NB4 (cell line): ENCODE measurements around the gene C1QTNF6.

Experiments used
- POLR2A ChIP-seq: IDR thresholded peaks from 2 replicates; pipeline ENCODE4 v1.6.1; 2011; ENCODE audit warnings: mild to moderate bottlenecking; ENCODE audit not compliant: insufficient read length; ENCODE audit errors: extremely low read depth
- TF ChIP-seq, protein P1 (sequence below): IDR thresholded peaks from one replicate; pipeline ENCODE4 v1.5.1; 2012; ENCODE audit warnings: low read depth, low read length
- TF ChIP-seq, protein P2 (sequence below): IDR thresholded peaks from 2 replicates; pipeline ENCODE4 v1.6.1; 2011; ENCODE audit warnings: low read depth, low read length

DNA sequence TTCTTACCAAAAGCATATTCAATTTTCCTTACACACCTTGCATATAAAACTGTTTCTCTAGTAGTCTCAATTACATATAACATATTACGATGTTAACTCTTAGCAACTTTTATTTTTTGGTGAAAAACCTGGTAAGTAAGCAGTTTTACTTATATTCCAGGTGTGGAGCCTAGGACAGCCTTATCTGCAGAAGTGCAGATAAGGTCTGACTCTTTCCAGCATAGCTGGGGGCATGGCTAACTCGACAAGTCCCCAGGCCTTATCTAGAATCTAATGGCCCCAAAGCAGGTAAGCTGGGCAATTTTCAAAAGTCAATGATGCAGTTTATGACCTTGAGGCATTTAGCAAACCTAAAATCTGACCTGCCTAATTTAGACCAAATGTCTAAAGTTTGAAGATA, 4.2 kb upstream of the C1QTNF6 start:
- TF ChIP-seq POLR2A = no peak
- TF ChIP-seq, protein P1, sequence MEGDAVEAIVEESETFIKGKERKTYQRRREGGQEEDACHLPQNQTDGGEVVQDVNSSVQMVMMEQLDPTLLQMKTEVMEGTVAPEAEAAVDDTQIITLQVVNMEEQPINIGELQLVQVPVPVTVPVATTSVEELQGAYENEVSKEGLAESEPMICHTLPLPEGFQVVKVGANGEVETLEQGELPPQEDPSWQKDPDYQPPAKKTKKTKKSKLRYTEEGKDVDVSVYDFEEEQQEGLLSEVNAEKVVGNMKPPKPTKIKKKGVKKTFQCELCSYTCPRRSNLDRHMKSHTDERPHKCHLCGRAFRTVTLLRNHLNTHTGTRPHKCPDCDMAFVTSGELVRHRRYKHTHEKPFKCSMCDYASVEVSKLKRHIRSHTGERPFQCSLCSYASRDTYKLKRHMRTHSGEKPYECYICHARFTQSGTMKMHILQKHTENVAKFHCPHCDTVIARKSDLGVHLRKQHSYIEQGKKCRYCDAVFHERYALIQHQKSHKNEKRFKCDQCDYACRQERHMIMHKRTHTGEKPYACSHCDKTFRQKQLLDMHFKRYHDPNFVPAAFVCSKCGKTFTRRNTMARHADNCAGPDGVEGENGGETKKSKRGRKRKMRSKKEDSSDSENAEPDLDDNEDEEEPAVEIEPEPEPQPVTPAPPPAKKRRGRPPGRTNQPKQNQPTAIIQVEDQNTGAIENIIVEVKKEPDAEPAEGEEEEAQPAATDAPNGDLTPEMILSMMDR = no peak
- TF ChIP-seq, protein P2, sequence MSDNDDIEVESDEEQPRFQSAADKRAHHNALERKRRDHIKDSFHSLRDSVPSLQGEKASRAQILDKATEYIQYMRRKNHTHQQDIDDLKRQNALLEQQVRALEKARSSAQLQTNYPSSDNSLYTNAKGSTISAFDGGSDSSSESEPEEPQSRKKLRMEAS = no peak
